Measurements from ENCODE around the gene EFTUD2. TPM values are rescaled to one million over a fixed set of nuclear protein-coding genes. Genes with fewer than 3 reads are reported as not detected.

The EFTUD2 gene
- total RNA-seq, 1 donor from 2014 or later: 68.1 TPM

Small RNAs within 50 kb of the gene (microRNA-seq; reads per million reads assigned to microRNA genes)
- gene MIR6783: not detected

Other genes with a start within 250 kb of the EFTUD2 start
- gene MEIOC, start 243.0 kb downstream of the EFTUD2 start, total RNA-seq: 0.11 TPM
- 25.6 TPM for gene CCDC43, start 209.7 kb downstream of the EFTUD2 start, total RNA-seq
- 3.8 TPM for gene DBF4B, start 190.8 kb downstream of the EFTUD2 start, total RNA-seq
- 20.0 TPM for gene ADAM11, start 140.5 kb downstream of the EFTUD2 start, total RNA-seq
- 21.9 TPM for gene GJC1, start 69.2 kb downstream of the EFTUD2 start, total RNA-seq
- 20.4 TPM for gene HIGD1B, start 51.6 kb downstream of the EFTUD2 start, total RNA-seq
- 3.7 TPM for gene GFAP, start 16.1 kb upstream of the EFTUD2 start, total RNA-seq
- gene KIF18B, start 48.3 kb upstream of the EFTUD2 start, total RNA-seq: 2.5 TPM
- 11.3 TPM for gene C1QL1, start 68.9 kb upstream of the EFTUD2 start, total RNA-seq
- gene DCAKD, start 152.2 kb upstream of the EFTUD2 start, total RNA-seq: 24.2 TPM
- gene NMT1, start 161.9 kb upstream of the EFTUD2 start, total RNA-seq: 96.0 TPM
- 200 TPM for gene PLCD3, start 233.1 kb upstream of the EFTUD2 start, total RNA-seq
- gene ACBD4, start 236.2 kb upstream of the EFTUD2 start, total RNA-seq: 6.7 TPM
- gene HEXIM1, start 249.0 kb upstream of the EFTUD2 start, total RNA-seq: 33.1 TPM